D721Med (cell line): Measurements from ENCODE around the gene EGFR.

Experiments used
- DNase-seq: peaks from one replicate; pipeline ENCODE4 v3.0.0; 2011; ENCODE audit warnings: low spot score; ENCODE audit not compliant: insufficient read length
- FAIRE-seq: peaks from 2 replicates; lab custom pipeline; 2011; peaks lifted over from hg19 to GRCh38; lab: Jason Lieb, UNC
- CTCF ChIP-seq: IDR thresholded peaks from 2 replicates; pipeline ENCODE4 v1.5.1; 2012; ENCODE audit warnings: mild to moderate bottlenecking, control low read depth; ENCODE audit not compliant: insufficient read depth; ENCODE audit errors: missing control alignments

Gene EGFR

GRCh38 chr7:55240418-55241142 lies 221.8 kb downstream of the EGFR start:
- FAIRE-seq: no peak
- DNase-seq: no peak
- no peak for TF ChIP-seq CTCF

- DNase-seq (no peak), FAIRE-seq (no peak)
- no peak for TF ChIP-seq CTCF
Measured at GRCh38 chr7:55241958-55242357, 223.1 kb downstream of the EGFR start.

- no peak for TF ChIP-seq CTCF
- no peak for FAIRE-seq
- no peak for DNase-seq
Measured at GRCh38 chr7:55242613-55243012, 223.8 kb downstream of the EGFR start.

- TF ChIP-seq CTCF: no peak
- no peak for FAIRE-seq
- no peak for DNase-seq
Measured at GRCh38 chr7:55244006-55244745, 225.4 kb downstream of the EGFR start.

GRCh38 chr7:55245271-55245723 lies 226.5 kb downstream of the EGFR start:
- FAIRE-seq: no peak
- TF ChIP-seq CTCF: no peak
- DNase-seq: no peak

GRCh38 chr7:55246171-55246570 lies 227.4 kb downstream of the EGFR start:
- FAIRE-seq (no peak), DNase-seq (no peak)
- no peak for TF ChIP-seq CTCF

- FAIRE-seq (no peak), DNase-seq (no peak)
- no peak for TF ChIP-seq CTCF
Measured at GRCh38 chr7:55247428-55247827, 228.6 kb downstream of the EGFR start.
